Suppressor macrophage treated with lipopolysaccharide for 1 hour (primary cell): Measurements from ENCODE around the gene ZWILCH.

ENCODE experiments used
- DNase-seq, 3 donors: peaks; one replicate each; pipeline ENCODE4 v3.0.0-alpha.2; 2020 to 2022

Gene ZWILCH

GRCh38 chr15:66558271-66558670 is 53.1 kb downstream of the ZWILCH start:
- DNase-seq, result no peak

GRCh38 chr15:66560856-66561525 is 55.9 kb downstream of the ZWILCH start:
- DNase-seq, result no peak

GRCh38 chr15:66563126-66563525 is 58.0 kb downstream of the ZWILCH start:
- no peak for DNase-seq

- no peak for DNase-seq
These were observed 58.5 kb downstream of the ZWILCH start for GRCh38 chr15:66563566-66564110.

- no peak for DNase-seq
These were observed 59.3 kb downstream of the ZWILCH start for GRCh38 chr15:66564136-66565041.

GRCh38 chr15:66565141-66565641 is 60.1 kb downstream of the ZWILCH start:
- no peak for DNase-seq

- DNase-seq, result no peak
These were observed 60.6 kb downstream of the ZWILCH start, which contains the start of gene LCTL for GRCh38 chr15:66565741-66566144. TSS of gene LCTL (minus strand) at chr15:66565998. CDS start at chr15:66565365, 633 bp downstream.

- peak; percentile 83 to 92 (median 91) for DNase-seq
These were observed 61.9 kb downstream of the ZWILCH start for GRCh38 chr15:66566963-66567531.

GRCh38 chr15:66567897-66568296 is 62.8 kb downstream of the ZWILCH start:
- DNase-seq, result no peak

GRCh38 chr15:66569461-66570137 is 64.5 kb downstream of the ZWILCH start:
- DNase-seq, result no peak

- no peak for DNase-seq
These were observed 65.2 kb downstream of the ZWILCH start for GRCh38 chr15:66570327-66570726.

GRCh38 chr15:66570842-66571478 is 65.8 kb downstream of the ZWILCH start:
- peak; percentile 68 to 83 (median 73) for DNase-seq

GRCh38 chr15:66572146-66572545 is 67.0 kb downstream of the ZWILCH start:
- no peak for DNase-seq

- no peak for DNase-seq
These were observed 68.2 kb downstream of the ZWILCH start for GRCh38 chr15:66573348-66573718.

- peak; percentile 89 to 98 (median 97) for DNase-seq
These were observed 68.8 kb downstream of the ZWILCH start for GRCh38 chr15:66573719-66574595.

GRCh38 chr15:66574596-66574950 is 69.4 kb downstream of the ZWILCH start:
- no peak for DNase-seq

GRCh38 chr15:66578286-66578875 is 73.3 kb downstream of the ZWILCH start:
- peak; percentile 83 to 92 (median 89) for DNase-seq

GRCh38 chr15:66580643-66581042 is 75.5 kb downstream of the ZWILCH start:
- peak; percentile 64 to 72 (median 64) for DNase-seq

GRCh38 chr15:66581972-66582537 is 76.9 kb downstream of the ZWILCH start:
- DNase-seq, result peak; percentile 71 to 78 (median 73)
